Esophagus muscularis mucosa (tissue), 4 donors: ENCODE data around the gene CBX1. TPM values are rescaled to one million over a fixed set of nuclear protein-coding genes. Genes with fewer than 3 reads are reported as not detected.
A peak's percentile ranks its signal among the peaks of the same experiment; 100 is the strongest.

Experiments used
- DNase-seq: peaks from one replicate; pipeline ENCODE4 v3.0.0-alpha.2; 2017; ENCODE audit errors: extremely low spot score
- H3K27ac ChIP-seq, 4 donors: fragments of 200-600 bp; sonication (generic); replicated peaks in 1 of 4; 1 replicate in 3 of 4; 2 replicates in 1 of 4; pipeline ENCODE4 v1.5.1; 2016 to 2019; ENCODE audit warnings: mild to moderate bottlenecking in 1 of 4
- H3K27me3 ChIP-seq, 4 donors: fragments of 200-600 bp; sonication (generic); one replicate each; pipeline versions ENCODE4 v1.5.1 to v1.6.0; 2016 to 2019
- H3K36me3 ChIP-seq, 4 donors: fragments of 200-600 bp; sonication (generic); one replicate each; pipeline ENCODE4 v1.5.1; 2016 to 2019
- H3K4me1 ChIP-seq, 4 donors: fragments of 200-600 bp; sonication (generic); one replicate each; pipeline ENCODE4 v1.5.1; 2016 to 2019
- H3K4me3 ChIP-seq, 4 donors: fragments of 200-600 bp; sonication (generic); 1 replicate in 2 of 4; 2 replicates in 2 of 4; pipeline ENCODE4 v1.5.1; 2016 to 2019; ENCODE audit warnings: mild to moderate bottlenecking in 4 of 4, moderate library complexity in 1 of 4
- H3K9me3 ChIP-seq, 4 donors: fragments of 200-600 bp; sonication (generic); 1 replicate in 3 of 4; 2 replicates in 1 of 4; pipeline ENCODE4 v1.5.1; 2016 to 2019
- CTCF ChIP-seq, 3 experiments: fragments of 200-600 bp in 2 of 3; fragments of 450-650 bp in 1 of 3; sonication (generic) in 2 of 3; IDR thresholded peaks; one replicate each; pipeline ENCODE4 v1.5.1; 2017 to 2019; ENCODE audit warnings: antibody characterized with exemption in 3 of 3, mild to moderate bottlenecking in 2 of 3, moderate library complexity in 1 of 3
- EP300 ChIP-seq: sonication (generic); formaldehyde crosslinking; IDR thresholded peaks from one replicate; pipeline ENCODE4 v1.6.1; 2017; ENCODE audit warnings: antibody characterized with exemption
- POLR2A ChIP-seq: fragments of 450-650 bp; IDR thresholded peaks from one replicate; pipeline ENCODE4 v1.6.1; 2017; ENCODE audit warnings: antibody characterized with exemption, moderate library complexity, mild to moderate bottlenecking, low read depth
- POLR2AphosphoS5 ChIP-seq, 2 donors: sonication (generic); formaldehyde crosslinking; IDR thresholded peaks; one replicate each; pipeline ENCODE4 v1.6.1; 2017; ENCODE audit warnings: antibody characterized with exemption in 2 of 2
- WGBS: methylation state at CpG from one replicate; pipeline ENCODE4 v1.1.5; 2018; 5-methylcytosine and 5-hydroxymethylcytosine counted together
- intact Hi-C: fragments of 100-400 bp; cut with DNase I; formaldehyde crosslinking; loops from one replicate; pipeline ENCODE4 v1.15.1; 2023
- total RNA-seq, 4 donors: library from RNA; depleted of rRNA; stranded (reverse); fragments of >200 nt; gene quantifications; one replicate each; pipeline versions ENCODE4 v1.1.0 to v1.2.1, GENCODE V29; 2016

CBX1 gene
- total RNA-seq, 4 donors from 2014 or later, result 32.1 to 59.5 (median 39.7) TPM

- 43% methylated on average over 4 of the region's 4 CpGs for WGBS
- DNase-seq, result no peak
- Histone ChIP-seq H3K4me3 (no peak overlapping the region), H3K27ac (no peak overlapping the region), H3K27me3 (peaks cover 0 to 8% (median 0%) of the 10 kb centered on the region in 4 donors), H3K36me3 (peaks cover 0 to 11% (median 3%) of the 10 kb centered on the region in 4 donors), H3K4me1 (peaks cover 0 to 5% (median 3%) of the 10 kb centered on the region in 4 donors), H3K9me3 (no peaks in the 10 kb centered on the region)
- intact Hi-C loops, result no loop called here
- TF ChIP-seq CTCF (IDR thresholded peaks at IDR 0.05) (peak; percentile 80 to 88 (median 84)), POLR2A (no peak)
Measured at GRCh38 chr17:48131216-48131824, 30.0 kb upstream of the CBX1 start.

GRCh38 chr17:48129981-48130380 is 28.7 kb upstream of the CBX1 start:
- no peak overlapping the region for H3K27ac ChIP-seq
- H3K27me3 ChIP-seq, result peaks cover 0 to 8% (median 0%) of the 10 kb centered on the region in 4 donors
- 52% methylated on average over 5 of the region's 5 CpGs for WGBS
- H3K9me3 ChIP-seq, result no peaks in the 10 kb centered on the region
- H3K4me1 ChIP-seq, result peaks cover 0 to 5% (median 3%) of the 10 kb centered on the region in 4 donors
- H3K4me3 ChIP-seq, result no peak overlapping the region
- intact Hi-C loops, result loop anchor here (5.0 kb wide), 1 partner anchor 53 kb away; no protein-coding TSS in a partner anchor
- no peak for TF ChIP-seq EP300
- TF ChIP-seq POLR2AphosphoS5 (IDR thresholded peaks at IDR 0.05), result no peak
- TF ChIP-seq POLR2A, result no peak
- no peak for TF ChIP-seq CTCF (IDR thresholded peaks at IDR 0.05)
- H3K36me3 ChIP-seq, result peaks cover 0 to 24% (median 11%) of the 10 kb centered on the region in 4 donors
- DNase-seq, result no peak

GRCh38 chr17:48128400-48128799 is 27.1 kb upstream of the CBX1 start:
- Histone ChIP-seq H3K27ac (no peak overlapping the region), H3K9me3 (no peaks in the 10 kb centered on the region), H3K36me3 (peaks cover 3 to 37% (median 19%) of the 10 kb centered on the region in 4 donors), H3K4me3 (no peak overlapping the region), H3K27me3 (peaks cover 0 to 8% (median 0%) of the 10 kb centered on the region in 4 donors), H3K4me1 (peaks cover 0 to 5% (median 3%) of the 10 kb centered on the region in 4 donors)
- TF ChIP-seq POLR2A (no peak), POLR2AphosphoS5 (IDR thresholded peaks at IDR 0.05) (no peak), EP300 (no peak), CTCF (IDR thresholded peaks at IDR 0.05) (no peak)
- intact Hi-C loops, result loop anchor here (5.0 kb wide), 1 partner anchor 51 kb away; no protein-coding TSS in a partner anchor
- no peak for DNase-seq
- WGBS, result 54% methylated on average over 5 of the region's 5 CpGs

GRCh38 chr17:48127371-48128051 is 26.2 kb upstream of the CBX1 start:
- intact Hi-C loops, result loop anchor here (5.0 kb wide), 1 partner anchor 50 kb away; no protein-coding TSS in a partner anchor
- Histone ChIP-seq H3K4me1 (peaks cover 0 to 5% (median 3%) of the 10 kb centered on the region in 4 donors), H3K27ac (no peak overlapping the region), H3K4me3 (no peak overlapping the region), H3K27me3 (peaks cover 0 to 4% (median 0%) of the 10 kb centered on the region in 4 donors), H3K9me3 (no peaks in the 10 kb centered on the region), H3K36me3 (peaks cover 8 to 46% (median 28%) of the 10 kb centered on the region in 4 donors)
- TF ChIP-seq CTCF (IDR thresholded peaks at IDR 0.05) (no peak), POLR2AphosphoS5 (IDR thresholded peaks at IDR 0.05) (no peak), POLR2A (no peak), EP300 (no peak)
- WGBS, result 75% methylated on average over 8 of the region's 9 CpGs
- DNase-seq, result no peak
